ENCODE measurements around the gene NANOS1. TPM values are rescaled to one million over a fixed set of nuclear protein-coding genes. Genes with fewer than 3 reads are reported as not detected.

The NANOS1 gene
- total and polyA plus RNA-seq, 2 experiments from 2014 or later = 1.6 to 2.9 TPM

- H4K20me1 ChIP-seq (replicated peaks; ENCODE audit: insufficient read depth) = no peaks in the 10 kb centered on the region
- no peak overlapping the region for H2AFZ ChIP-seq
- peaks cover 6% of the 10 kb centered on the region; the same call in 1 of the 2 replicates for H3K4me1 ChIP-seq (ENCODE audit: insufficient read depth)
- no peaks in the 10 kb centered on the region for H3K36me3 ChIP-seq (ENCODE audit: insufficient read depth)
- H3K27ac ChIP-seq (ENCODE audit: low read depth) = no peak overlapping the region
- no peak overlapping the region for H3K4me3 ChIP-seq
- H3F3A ChIP-seq (replicated peaks; ENCODE audit: low read depth) = no peaks in the 10 kb centered on the region
- TF ChIP-seq ZNF114 (CRISPR knock-in tag; IDR thresholded peaks at IDR 0.05) (no peak), CTCF (conservative IDR thresholded peaks at IDR 0.05; ENCODE audit: low read depth in 2 of 2) (no peak), ZNF462 (CRISPR knock-in tag; IDR thresholded peaks at IDR 0.05) (no peak), ZNF331 (CRISPR knock-in tag; IDR thresholded peaks at IDR 0.05; ENCODE audit: low read depth) (no peak), CREB1 (CRISPR knock-in tag; IDR thresholded peaks at IDR 0.05; ENCODE audit: low read depth) (no peak), EZH2 (IDR thresholded peaks at IDR 0.05; ENCODE audit: low read depth, unreplicated experiment) (no peak), EZH2phosphoT487 (IDR thresholded peaks at IDR 0.05; ENCODE audit: unreplicated experiment) (no peak), STAT1 (IDR thresholded peaks at IDR 0.05; ENCODE audit: unreplicated experiment) (no peak), JUNB (IDR thresholded peaks at IDR 0.05; ENCODE audit: unreplicated experiment) (no peak), NANOG (IDR thresholded peaks at IDR 0.05; ENCODE audit: borderline replicate concordance) (no peak), POLR2AphosphoS5 (IDR thresholded peaks at IDR 0.05; ENCODE audit: low read depth) (no peak), REST (IDR thresholded peaks at IDR 0.05; ENCODE audit: unreplicated experiment) (no peak)
- TF ChIP-seq, protein P1, sequence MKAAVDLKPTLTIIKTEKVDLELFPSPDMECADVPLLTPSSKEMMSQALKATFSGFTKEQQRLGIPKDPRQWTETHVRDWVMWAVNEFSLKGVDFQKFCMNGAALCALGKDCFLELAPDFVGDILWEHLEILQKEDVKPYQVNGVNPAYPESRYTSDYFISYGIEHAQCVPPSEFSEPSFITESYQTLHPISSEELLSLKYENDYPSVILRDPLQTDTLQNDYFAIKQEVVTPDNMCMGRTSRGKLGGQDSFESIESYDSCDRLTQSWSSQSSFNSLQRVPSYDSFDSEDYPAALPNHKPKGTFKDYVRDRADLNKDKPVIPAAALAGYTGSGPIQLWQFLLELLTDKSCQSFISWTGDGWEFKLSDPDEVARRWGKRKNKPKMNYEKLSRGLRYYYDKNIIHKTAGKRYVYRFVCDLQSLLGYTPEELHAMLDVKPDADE (IDR thresholded peaks at IDR 0.05) = no peak
- H3K9me2 ChIP-seq (ENCODE audit: insufficient read depth) = 0 out of 2 replicates have a peak, but pooled peaks cover 3% of the 10 kb centered on the region
- Mint-ChIP-seq H3K36me3 (ENCODE audit: low read depth) (peaks cover 8% of the 10 kb centered on the region; the same call in 2 of the 3 replicates), H3K9me3 (peaks cover 13% of the 10 kb centered on the region), H3K4me3 (no peak overlapping the region), H3K4me1 (peaks cover 12% of the 10 kb centered on the region), H3K27me3 (ENCODE audit: insufficient read depth, low read depth, poor library complexity) (peaks cover 10% of the 10 kb centered on the region), H3K27ac (no peak overlapping the region)
- DNase-seq (ENCODE audit: low spot score) = no peak
- no peaks in the 10 kb centered on the region for H3K79me2 ChIP-seq (replicated peaks; ENCODE audit: insufficient read depth)
- no peaks in the 10 kb centered on the region for H3K27me3 ChIP-seq (ENCODE audit: insufficient read depth)
- ATAC-seq = no peak
- no peak overlapping the region for H3K4me2 ChIP-seq
Measured at GRCh38 chr10:118980135-118980865, 49.2 kb upstream of the NANOS1 start.

All from GM23338 (cell line).